Hepatocyte (in vitro differentiated cells): ENCODE results near the gene COL24A1.

Experiments
- CTCF ChIP-seq: fragments of 200-600 bp; sonication (generic); IDR thresholded peaks from 2 replicates; pipeline ENCODE4 v1.5.1; 2016; ENCODE audit warnings: antibody characterized with exemption, mild to moderate bottlenecking; ENCODE audit not compliant: poor library complexity
- EZH2 ChIP-seq: fragments of 200-600 bp; sonication (generic); IDR thresholded peaks from 2 replicates; pipeline ENCODE4 v1.6.1; 2016; ENCODE audit warnings: antibody characterized with exemption, mild to moderate bottlenecking, borderline replicate concordance
- EZH2phosphoT487 ChIP-seq: fragments of 200-600 bp; sonication (generic); IDR thresholded peaks from one replicate; pipeline ENCODE4 v1.6.1; 2018; ENCODE audit warnings: antibody characterized with exemption, mild to moderate bottlenecking, low read depth, moderate library complexity; ENCODE audit not compliant: unreplicated experiment, severe bottlenecking

DNA sequence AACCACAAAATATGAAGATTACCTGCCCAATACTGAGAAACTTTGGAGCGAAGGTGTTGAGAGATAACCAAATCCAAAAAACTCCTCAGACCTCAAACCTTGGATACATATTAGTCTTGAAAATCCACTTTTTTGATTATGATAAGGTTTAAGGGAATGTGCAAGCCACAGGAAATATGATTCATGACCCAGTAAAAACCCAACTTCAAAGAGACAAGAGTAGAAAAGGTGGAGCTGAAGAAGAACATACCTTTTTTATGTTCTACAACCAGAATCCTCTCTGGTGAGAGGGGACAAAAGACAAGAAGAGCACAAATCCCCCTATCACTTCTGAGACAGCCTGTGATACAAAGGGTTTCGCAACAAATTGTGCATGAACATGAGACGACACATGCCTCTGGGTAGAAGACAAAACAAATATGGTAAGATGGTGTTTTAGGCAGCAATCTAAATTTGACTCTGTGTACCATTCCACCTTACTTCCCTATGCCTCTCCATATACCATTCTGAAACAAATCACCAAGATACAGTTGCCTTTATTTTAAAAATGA is 37.3 kb downstream of the COL24A1 start:
- TF ChIP-seq EZH2 (no peak), CTCF (no peak), EZH2phosphoT487 (no peak)
